Measurements from ENCODE around the gene PTOV1.

GRCh38 chr19:49896863-49897621 is 46.1 kb downstream of the PTOV1 start, which contains the start of gene IL4I1:
- TF ChIP-seq POLR2AphosphoS5 (IDR thresholded peaks at IDR 0.05; ENCODE audit: low read depth, low read length) (peak; percentile 74; the same call in 1 of the 2 replicates), POLR2A (IDR thresholded peaks at IDR 0.05; ENCODE audit: low read depth, low read length) (peak; percentile 72), TAF1 (IDR thresholded peaks at IDR 0.05; ENCODE audit: borderline replicate concordance, low read depth, low read length) (0 out of 2 replicates have a peak, but pooled peaks have one; percentile 57)

Data from GM12892 (cell line).